ENCODE results near the gene B3GALT6.
A peak's percentile ranks its signal among the peaks of the same experiment; 100 is the strongest.
"Not testable (repeated sequence)": the region's sequence is repeated elsewhere in the genome, so short reads cannot be mapped to it uniquely, and the experiment has no call there.

The B3GALT6 gene

GRCh38 chr1:1232208-1232795 is at the start of gene B3GALT6:
Gene B3GALT6 (plus strand): TSS chr1:1232237. CDS start chr1:1232279, 42 bp downstream.
- no peak for DNase-seq

GRCh38 chr1:1182491-1183220 is 49.4 kb upstream of the B3GALT6 start:
- no peak for DNase-seq

- no peak for DNase-seq
Measured at GRCh38 chr1:1183221-1183747, 48.8 kb upstream of the B3GALT6 start.

GRCh38 chr1:1183833-1184775 is 47.9 kb upstream of the B3GALT6 start:
- no peak for DNase-seq

GRCh38 chr1:1185101-1185765 is 46.8 kb upstream of the B3GALT6 start:
- no peak for DNase-seq

GRCh38 chr1:1187938-1188337 is 44.1 kb upstream of the B3GALT6 start:
- peak; percentile 47 for DNase-seq

- DNase-seq = no peak
Measured at GRCh38 chr1:1189111-1189510, 42.9 kb upstream of the B3GALT6 start.

- no peak for DNase-seq
Measured at GRCh38 chr1:1191734-1192133, 40.3 kb upstream of the B3GALT6 start.

GRCh38 chr1:1194723-1195122 is 37.3 kb upstream of the B3GALT6 start:
- DNase-seq = no peak

GRCh38 chr1:1195726-1196125 is 36.3 kb upstream of the B3GALT6 start:
- not testable (repeated sequence) for DNase-seq

- DNase-seq = no peak
Measured at GRCh38 chr1:1196431-1197187, 35.4 kb upstream of the B3GALT6 start.

GRCh38 chr1:1197188-1197500 is 34.9 kb upstream of the B3GALT6 start:
- no peak for DNase-seq

GRCh38 chr1:1197551-1198422 is 34.2 kb upstream of the B3GALT6 start:
- DNase-seq = no peak

GRCh38 chr1:1198423-1199140 is 33.5 kb upstream of the B3GALT6 start:
- no peak for DNase-seq

GRCh38 chr1:1199141-1199960 is 32.7 kb upstream of the B3GALT6 start:
- DNase-seq = no peak

GRCh38 chr1:1199961-1200875 is 31.8 kb upstream of the B3GALT6 start:
- no peak for DNase-seq

GRCh38 chr1:1200876-1201810 is 30.9 kb upstream of the B3GALT6 start:
- DNase-seq = peak; percentile 19

Data from fibroblast of upper back skin (primary cell).